ENCODE measurements around the gene SVEP1. TPM values are rescaled to one million over a fixed set of nuclear protein-coding genes. Genes with fewer than 3 reads are reported as not detected.

The SVEP1 gene
- polyA plus RNA-seq, 1 of the 3 experiments (the other 2 are of a cell fraction) = 0.10 TPM

- TF ChIP-seq RFX5 (IDR thresholded peaks at IDR 0.05; ENCODE audit: low read length) (no peak), NFIC (IDR thresholded peaks at IDR 0.05; ENCODE audit: borderline replicate concordance) (no peak), IRF3 (IDR thresholded peaks at IDR 0.05; ENCODE audit: low read depth, low read length) (no peak), TCF12 (IDR thresholded peaks at IDR 0.05) (no peak), FOSL2 (IDR thresholded peaks at IDR 0.05; ENCODE audit: borderline replicate concordance, low read depth) (no peak), ZBTB33 (IDR thresholded peaks at IDR 0.05; ENCODE audit: borderline replicate concordance, low read depth) (no peak)
- TF ChIP-seq, protein P1, sequence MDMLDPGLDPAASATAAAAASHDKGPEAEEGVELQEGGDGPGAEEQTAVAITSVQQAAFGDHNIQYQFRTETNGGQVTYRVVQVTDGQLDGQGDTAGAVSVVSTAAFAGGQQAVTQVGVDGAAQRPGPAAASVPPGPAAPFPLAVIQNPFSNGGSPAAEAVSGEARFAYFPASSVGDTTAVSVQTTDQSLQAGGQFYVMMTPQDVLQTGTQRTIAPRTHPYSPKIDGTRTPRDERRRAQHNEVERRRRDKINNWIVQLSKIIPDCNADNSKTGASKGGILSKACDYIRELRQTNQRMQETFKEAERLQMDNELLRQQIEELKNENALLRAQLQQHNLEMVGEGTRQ (IDR thresholded peaks at IDR 0.05; ENCODE audit: borderline replicate concordance, low read depth, low read length) = no peak
These were observed 244.7 kb downstream of the SVEP1 start (continued) for GRCh38 chr9:110334871-110335270.

DNA sequence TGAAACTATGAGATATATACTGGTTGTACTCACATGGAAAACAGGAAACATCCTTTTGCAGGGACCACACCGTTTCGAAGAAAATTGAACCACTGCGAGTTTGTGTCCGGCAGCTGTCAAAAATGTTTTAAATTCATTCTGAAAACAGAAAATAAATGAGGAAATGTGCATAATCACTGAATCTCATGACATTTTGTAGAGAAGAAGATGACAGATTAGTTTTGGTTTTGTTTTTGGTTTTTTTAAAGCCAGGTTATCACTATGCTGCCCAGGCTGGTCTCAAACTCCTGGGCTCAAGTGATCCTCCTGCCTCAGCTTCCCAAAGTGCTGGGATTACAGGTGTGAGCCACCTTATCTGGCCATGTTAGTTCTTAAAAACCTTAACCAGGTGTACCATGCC lies 245.4 kb downstream of the SVEP1 start:
- no peaks in the 10 kb centered on the region for H3K79me2 ChIP-seq (ENCODE audit: insufficient read depth)
- H3K4me1 ChIP-seq (ENCODE audit: control insufficient read depth in 1 of 2, insufficient read depth in 2 of 2, low read depth in 1 of 2, low read length in 1 of 2) = no peaks in the 10 kb centered on the region
- H3K9me2 ChIP-seq = no peaks in the 10 kb centered on the region
- no peaks in the 10 kb centered on the region for H3K36me3 ChIP-seq (replicated peaks in 1 of 2; ENCODE audit: control insufficient read depth in 1 of 2, insufficient read depth in 2 of 2, low read length in 1 of 2)
- H4K20me1 ChIP-seq (ENCODE audit: insufficient read depth) = no peaks in the 10 kb centered on the region
- no peak overlapping the region for H3K4me2 ChIP-seq
- ChIA-PET CTCF (no interaction called here), POLR2A (no interaction called here)
- 78% methylated on average over 4 of the region's 4 CpGs for WGBS (ENCODE audit: low lambda C conversion rate)
- no peak overlapping the region for H3K4me3 ChIP-seq (ENCODE audit: low read depth in 2 of 2, low read length in 1 of 2)
- H3K27me3 ChIP-seq (ENCODE audit: insufficient read depth) = no peaks in the 10 kb centered on the region
- TF ChIP-seq MEF2A (IDR thresholded peaks at IDR 0.05; ENCODE audit: borderline replicate concordance, low read depth) (no peak), NRF1 (IDR thresholded peaks at IDR 0.05; ENCODE audit: low read depth, low read length) (no peak), NFIC (IDR thresholded peaks at IDR 0.05; ENCODE audit: borderline replicate concordance) (no peak), FOXM1 (IDR thresholded peaks at IDR 0.05; ENCODE audit: low read depth) (no peak), FOSL2 (IDR thresholded peaks at IDR 0.05; ENCODE audit: borderline replicate concordance, low read depth) (no peak)
- TF ChIP-seq, protein P2, sequence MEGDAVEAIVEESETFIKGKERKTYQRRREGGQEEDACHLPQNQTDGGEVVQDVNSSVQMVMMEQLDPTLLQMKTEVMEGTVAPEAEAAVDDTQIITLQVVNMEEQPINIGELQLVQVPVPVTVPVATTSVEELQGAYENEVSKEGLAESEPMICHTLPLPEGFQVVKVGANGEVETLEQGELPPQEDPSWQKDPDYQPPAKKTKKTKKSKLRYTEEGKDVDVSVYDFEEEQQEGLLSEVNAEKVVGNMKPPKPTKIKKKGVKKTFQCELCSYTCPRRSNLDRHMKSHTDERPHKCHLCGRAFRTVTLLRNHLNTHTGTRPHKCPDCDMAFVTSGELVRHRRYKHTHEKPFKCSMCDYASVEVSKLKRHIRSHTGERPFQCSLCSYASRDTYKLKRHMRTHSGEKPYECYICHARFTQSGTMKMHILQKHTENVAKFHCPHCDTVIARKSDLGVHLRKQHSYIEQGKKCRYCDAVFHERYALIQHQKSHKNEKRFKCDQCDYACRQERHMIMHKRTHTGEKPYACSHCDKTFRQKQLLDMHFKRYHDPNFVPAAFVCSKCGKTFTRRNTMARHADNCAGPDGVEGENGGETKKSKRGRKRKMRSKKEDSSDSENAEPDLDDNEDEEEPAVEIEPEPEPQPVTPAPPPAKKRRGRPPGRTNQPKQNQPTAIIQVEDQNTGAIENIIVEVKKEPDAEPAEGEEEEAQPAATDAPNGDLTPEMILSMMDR (IDR thresholded peaks at IDR 0.05) = no peak
- no peak for DNase-seq
- H3K9ac ChIP-seq = no peak overlapping the region
- no peak overlapping the region for H3K27ac ChIP-seq (ENCODE audit: low read depth in 2 of 2, low read length in 1 of 2)
- H3F3A ChIP-seq (replicated peaks; ENCODE audit: insufficient read depth) = no peaks in the 10 kb centered on the region
- H2AFZ ChIP-seq (ENCODE audit: low read depth) = no peak overlapping the region
- no peaks in the 10 kb centered on the region for H3K9me3 ChIP-seq

Data from SK-N-SH (cell line).